ENCODE data around the gene TAOK1. TPM values are rescaled to one million over a fixed set of nuclear protein-coding genes. Genes with fewer than 3 reads are reported as not detected.
A peak's percentile ranks its signal among the peaks of the same experiment; 100 is the strongest.

Gene TAOK1
- total RNA-seq, 1 experiment from 2014 or later: 56.3 TPM

GRCh38 chr17:29587591-29587990 lies 197.4 kb downstream of the TAOK1 start:
- Histone ChIP-seq H4K20me1 (ENCODE audit: insufficient read depth) (no peaks in the 10 kb centered on the region), H3K9ac (ENCODE audit: low read length) (peak overlapping the region; percentile 83; the same call in 1 of the 2 replicates), H3K36me3 (ENCODE audit: control insufficient read depth in 1 of 2, insufficient read depth in 2 of 2, low read length in 2 of 2) (no peaks in the 10 kb centered on the region), H3K4me2 (ENCODE audit: low read length) (peak overlapping the region; percentile 93), H3K9me3 (ENCODE audit: control insufficient read depth in 1 of 2, insufficient read depth in 1 of 2, low read depth in 1 of 2, low read length in 2 of 2) (no peaks in the 10 kb centered on the region), H3K27ac (ENCODE audit: low read depth, low read length) (no peak overlapping the region), H2AFZ (ENCODE audit: low read depth, low read length, poor library complexity, severe bottlenecking) (no peak overlapping the region), H3K4me1 (ENCODE audit: control insufficient read depth in 1 of 2, insufficient read depth in 2 of 2, low read length in 2 of 2) (peaks cover 29 to 69% of the 10 kb centered on the region in 2 experiments), H3K9me2 (ENCODE audit: insufficient read depth) (no peaks in the 10 kb centered on the region), H3K4me3 (replicated peaks in 1 of 2; ENCODE audit: low read depth in 1 of 2, low read length in 2 of 2) (peak overlapping the region; percentile 86 to 96), H3K27me3 (ENCODE audit: insufficient read depth, low read length) (no peaks in the 10 kb centered on the region), H3K79me2 (ENCODE audit: insufficient read depth, low read length) (peaks cover 62% of the 10 kb centered on the region)
- POLR2A ChIA-PET: no interaction called here
- no TSS peak for BruUV-seq (replicated peaks)
- RAD21 ChIA-PET (ENCODE audit: low non-redundant PET in 1 of 2, low total read pairs in 2 of 2, uncharacterized antibody in 2 of 2, unreplicated experiment in 2 of 2): no interaction called here
- intact Hi-C loops (cut with micrococcal nuclease): no loop called here
- CTCF ChIA-PET: no interaction called here
- ATAC-seq: no peak
- no peak for DNase-seq (ENCODE audit: low read depth, low spot score)
- TF ChIP-seq TCF7L2 (IDR thresholded peaks at IDR 0.05; ENCODE audit: borderline replicate concordance, extremely low read depth, insufficient read depth, insufficient read length): no peak
- TF ChIP-seq ZNF274 (IDR thresholded peaks at IDR 0.05; ENCODE audit: low read depth, low read length): no peak
- no peak for TF ChIP-seq EGR1 (IDR thresholded peaks at IDR 0.05; ENCODE audit: low read depth)
- TF ChIP-seq SP1 (IDR thresholded peaks at IDR 0.05; ENCODE audit: low read depth): no peak
- no peak for TF ChIP-seq EZH2phosphoT487 (IDR thresholded peaks at IDR 0.05; ENCODE audit: borderline replicate concordance)
- TF ChIP-seq REST (IDR thresholded peaks at IDR 0.05; ENCODE audit: low read depth): no peak
- no peak for TF ChIP-seq POLR2AphosphoS5 (IDR thresholded peaks at IDR 0.05; ENCODE audit: low read depth, low read length)
- TF ChIP-seq EZH2 (IDR thresholded peaks at IDR 0.05): no peak
- TF ChIP-seq YY1 (IDR thresholded peaks at IDR 0.05; ENCODE audit: extremely low read depth, insufficient replicate concordance, low read depth, low read length): no peak
- TF ChIP-seq JUND (IDR thresholded peaks at IDR 0.05): no peak
- TF ChIP-seq CEBPB (IDR thresholded peaks at IDR 0.05; ENCODE audit: low read depth): no peak
- TF ChIP-seq RAD21 (IDR thresholded peaks at IDR 0.05; ENCODE audit: low read depth): no peak
- no peak for TF ChIP-seq ZBTB33 (IDR thresholded peaks at IDR 0.05; ENCODE audit: extremely low read depth, insufficient replicate concordance, low read length)
- no peak for TF ChIP-seq MAX (IDR thresholded peaks at IDR 0.05)
- no peak for TF ChIP-seq CBX3 (IDR thresholded peaks at IDR 0.05; ENCODE audit: low read depth)
- TF ChIP-seq ATF3 (IDR thresholded peaks at IDR 0.05): no peak
- TF ChIP-seq FOSL1 (IDR thresholded peaks at IDR 0.05; ENCODE audit: low read depth): no peak
- no peak for TF ChIP-seq POLR2A (IDR thresholded peaks at IDR 0.05; ENCODE audit: borderline replicate concordance, extremely low read depth, insufficient read depth, insufficient read length)
- TF ChIP-seq SRF (IDR thresholded peaks at IDR 0.05; ENCODE audit: low read depth): no peak
- TF ChIP-seq CTCF (IDR thresholded peaks at IDR 0.05 in 2 of 3, conservative IDR thresholded peaks at IDR 0.05 in 1 of 3; ENCODE audit: borderline replicate concordance in 1 of 3, insufficient read depth in 1 of 3, low read depth in 2 of 3, low read length in 2 of 3): no peak

Measured in HCT116 (cell line).